ENCODE data around the gene TSPEAR. TPM values are rescaled to one million over a fixed set of nuclear protein-coding genes. Genes with fewer than 3 reads are reported as not detected.

Gene TSPEAR
- total and polyA plus RNA-seq, 9 of the 15 experiments (the other 6 are each of a cell fraction or from before 2014, with no cell fraction given) = not detected

DNA sequence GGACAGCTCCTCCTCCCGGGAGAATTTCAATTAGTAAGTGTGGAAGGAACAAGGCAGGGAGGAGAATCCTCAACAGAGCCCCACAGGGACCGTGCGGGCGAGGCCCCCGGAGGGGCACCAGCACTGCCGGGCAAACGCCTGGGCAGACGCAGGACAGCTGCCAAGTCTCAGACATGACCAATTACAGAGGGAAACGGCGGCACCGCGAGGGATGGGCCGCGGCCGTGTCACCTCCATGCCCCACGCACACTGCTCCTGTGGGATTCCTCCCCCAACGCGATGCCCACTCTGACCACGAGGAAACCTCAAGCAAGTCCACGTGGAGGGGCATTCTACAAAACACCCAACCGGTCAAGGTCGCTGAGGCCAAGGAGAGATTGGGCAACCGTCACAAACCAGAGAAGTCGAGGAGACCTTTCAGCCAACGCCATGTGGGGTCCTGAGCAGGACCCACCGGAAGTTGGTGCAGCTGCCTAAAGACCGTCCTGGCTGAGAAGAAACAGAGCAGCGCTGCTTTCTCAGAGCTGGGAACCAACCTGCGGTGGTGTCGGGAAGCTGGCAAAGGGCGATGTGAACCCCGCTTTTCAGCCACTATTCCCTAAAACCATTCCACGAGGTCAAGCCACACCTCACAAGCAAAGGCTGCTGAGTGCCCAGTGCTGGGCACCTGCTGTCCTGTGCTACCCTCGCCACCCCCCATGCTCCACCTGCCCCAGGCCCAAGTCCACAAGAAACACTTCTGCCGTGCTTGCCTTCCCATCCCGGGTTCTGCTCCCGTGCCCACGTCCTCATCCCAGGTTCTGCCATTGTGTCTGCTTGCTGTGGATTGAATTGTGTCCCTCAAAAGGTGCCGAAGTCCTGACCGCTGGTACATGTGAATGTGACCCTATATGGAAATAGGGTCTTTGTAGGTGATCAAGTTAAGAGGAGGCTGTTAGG is 139.3 kb downstream of the TSPEAR start (continued):
- no peak for TF ChIP-seq SMARCB1 (IDR thresholded peaks at IDR 0.05; ENCODE audit: insufficient read length, low read depth)
- no peak for TF ChIP-seq ZNF589 (CRISPR knock-in tag; IDR thresholded peaks at IDR 0.05; ENCODE audit: low read depth)
- no peak for TF ChIP-seq MCM5 (IDR thresholded peaks at IDR 0.05; ENCODE audit: low read depth)
- no peak for TF ChIP-seq ADNP (tag; IDR thresholded peaks at IDR 0.05)
- no peak for TF ChIP-seq GTF2E2 (tag; IDR thresholded peaks at IDR 0.05)

GRCh38 chr21:44571296-44571695 is 140.1 kb downstream of the TSPEAR start:
- DNase-seq (ENCODE audit: extremely low read depth in 1 of 4, low spot score in 3 of 4) (no peak), FAIRE-seq (no peak), ATAC-seq (no peak)
- H3K4me3 ChIP-seq = no peak overlapping the region
- no peaks in the 10 kb centered on the region for H4K20me1 ChIP-seq (replicated peaks; ENCODE audit: control insufficient read depth, insufficient read depth, low read length)
- H3K4me1 ChIP-seq (replicated peaks in 1 of 2; ENCODE audit: control insufficient read depth in 2 of 2, insufficient read depth in 2 of 2, low read length in 2 of 2) = peaks cover 0 to 24% of the 10 kb centered on the region in 2 experiments; a peak in 1 of 5 replicates
- ChIA-PET POLR2A (no interaction called here), CTCF (ENCODE audit: low intra/inter-chr PET ratio) (no interaction called here)
- intact Hi-C loops (cut with micrococcal nuclease) = no loop called here
- H3K4me2 ChIP-seq (ENCODE audit: insufficient read depth, low read length) = no peak overlapping the region
- H3K9me1 ChIP-seq (ENCODE audit: control insufficient read depth, insufficient read depth, low read length) = no peaks in the 10 kb centered on the region
- no peak overlapping the region for H3K9ac ChIP-seq (ENCODE audit: insufficient read depth in 1 of 2, low read depth in 2 of 2, low read length in 2 of 2)
- no peaks in the 10 kb centered on the region for H3K36me3 ChIP-seq (ENCODE audit: control insufficient read depth, insufficient read depth, low read length)
- in situ Hi-C loops (cut with MboI) = no loop called here
- WGBS (ENCODE audit: insufficient coverage, low coverage, missing lambda C conversion rate) = 0% methylated on average over 4 of the region's 4 CpGs
- no peaks in the 10 kb centered on the region for H3K9me3 ChIP-seq (replicated peaks; ENCODE audit: control insufficient read depth, insufficient read depth, low read depth, low read length)
- no peak overlapping the region for H3K27ac ChIP-seq (ENCODE audit: extremely low read depth, low read depth, low read length)
- no peak overlapping the region for H2AFZ ChIP-seq (ENCODE audit: low read depth, low read length)
- no peak for TF ChIP-seq ZNF124 (CRISPR knock-in tag; IDR thresholded peaks at IDR 0.05)
- TF ChIP-seq POLR2G (IDR thresholded peaks at IDR 0.05; ENCODE audit: low read depth, low read length) = no peak
- TF ChIP-seq ZNF121 (CRISPR knock-in tag; conservative IDR thresholded peaks at IDR 0.05) = peak; percentile 35; the same call in 1 of the 2 replicates
- no peak for TF ChIP-seq BMI1 (IDR thresholded peaks at IDR 0.05; ENCODE audit: low read length)
- no peak for TF ChIP-seq CBFB (CRISPR knock-in tag; IDR thresholded peaks at IDR 0.05)
- no peak for TF ChIP-seq ZNF518B (CRISPR knock-in tag; IDR thresholded peaks at IDR 0.05)
- no TSS peak for BruUV-seq (replicated peaks)
- no peaks in the 10 kb centered on the region for H3K79me2 ChIP-seq (ENCODE audit: control insufficient read depth, insufficient read depth, low read length)
- peaks cover 20 to 56% of the 10 kb centered on the region in 2 experiments; a peak in 4 of 5 replicates for H3K27me3 ChIP-seq (ENCODE audit: control insufficient read depth in 2 of 2, insufficient read depth in 2 of 2, low read length in 2 of 2)
